ENCODE results near the gene SMLR1. TPM values are rescaled to one million over a fixed set of nuclear protein-coding genes. Genes with fewer than 3 reads are reported as not detected.

SMLR1 gene
- total RNA-seq, 1 experiment from 2014 or later = not detected

DNA sequence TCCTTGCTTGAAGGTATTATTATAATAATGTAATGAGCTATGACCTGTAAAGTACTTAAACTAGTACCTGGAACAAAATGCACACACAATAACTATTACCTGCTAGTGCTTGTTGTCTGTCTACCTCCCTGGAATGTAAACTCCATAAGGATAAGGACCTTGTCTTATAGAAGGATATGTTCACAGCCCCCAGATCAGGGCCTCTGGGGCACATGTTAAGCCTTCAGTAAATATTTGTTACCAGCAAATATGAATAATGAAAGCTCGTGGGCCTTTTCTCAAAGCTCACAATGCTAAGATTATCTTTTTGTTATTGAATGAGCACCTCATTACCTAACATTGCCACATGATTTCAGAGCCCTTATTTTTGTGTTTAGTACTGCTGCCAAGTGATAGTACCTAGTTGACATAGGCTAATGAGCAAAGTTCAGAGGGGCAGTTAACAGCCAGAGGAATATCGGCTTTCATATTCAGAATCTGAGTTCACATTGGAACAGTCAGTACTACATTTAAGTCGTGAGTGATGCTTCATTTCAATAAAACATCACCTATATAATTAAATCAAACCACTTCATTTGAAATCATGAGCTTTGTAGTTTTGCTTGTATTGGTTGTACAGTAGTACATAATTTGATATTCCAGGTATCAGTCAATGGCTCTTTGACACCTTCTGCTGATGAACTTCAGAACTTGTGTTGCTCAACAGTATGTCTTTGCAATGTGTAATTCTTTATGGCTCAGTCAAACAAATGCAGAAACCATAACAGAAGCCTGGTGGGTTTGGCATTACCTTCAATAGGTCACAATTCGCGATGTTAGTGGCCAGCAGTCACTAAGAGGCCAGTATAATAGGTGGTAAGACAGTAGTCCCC is 11.8 kb upstream of the SMLR1 start:
- no peak for DNase-seq (ENCODE audit: low read depth)
- in situ Hi-C loops (cut with HindIII; ENCODE audit: low pct_unique_long_range_greater_than_20kb, low sequenced_read_pairs) = no loop called here

DNA sequence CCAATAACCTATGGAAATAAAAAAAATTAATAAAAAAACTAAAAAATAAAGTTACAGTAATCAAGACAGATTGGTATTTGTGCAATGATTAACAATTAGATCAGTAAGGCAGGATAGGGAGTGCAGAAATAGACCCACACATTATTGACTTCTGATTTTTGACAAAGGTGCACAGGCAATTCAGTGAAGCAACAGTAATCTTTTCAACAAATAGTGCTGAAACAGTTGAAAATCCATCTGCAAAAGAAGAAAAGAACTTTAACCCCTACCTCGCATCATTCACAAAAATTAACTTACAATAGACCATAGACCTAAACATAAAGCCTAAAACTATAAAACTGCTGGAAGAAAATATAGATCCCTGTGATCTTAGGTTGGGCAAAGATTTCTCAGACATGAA is 4.5 kb upstream of the SMLR1 start:
- no peak for DNase-seq (ENCODE audit: low read depth)
- in situ Hi-C loops (cut with HindIII; ENCODE audit: low pct_unique_long_range_greater_than_20kb, low sequenced_read_pairs) = no loop called here

DNA sequence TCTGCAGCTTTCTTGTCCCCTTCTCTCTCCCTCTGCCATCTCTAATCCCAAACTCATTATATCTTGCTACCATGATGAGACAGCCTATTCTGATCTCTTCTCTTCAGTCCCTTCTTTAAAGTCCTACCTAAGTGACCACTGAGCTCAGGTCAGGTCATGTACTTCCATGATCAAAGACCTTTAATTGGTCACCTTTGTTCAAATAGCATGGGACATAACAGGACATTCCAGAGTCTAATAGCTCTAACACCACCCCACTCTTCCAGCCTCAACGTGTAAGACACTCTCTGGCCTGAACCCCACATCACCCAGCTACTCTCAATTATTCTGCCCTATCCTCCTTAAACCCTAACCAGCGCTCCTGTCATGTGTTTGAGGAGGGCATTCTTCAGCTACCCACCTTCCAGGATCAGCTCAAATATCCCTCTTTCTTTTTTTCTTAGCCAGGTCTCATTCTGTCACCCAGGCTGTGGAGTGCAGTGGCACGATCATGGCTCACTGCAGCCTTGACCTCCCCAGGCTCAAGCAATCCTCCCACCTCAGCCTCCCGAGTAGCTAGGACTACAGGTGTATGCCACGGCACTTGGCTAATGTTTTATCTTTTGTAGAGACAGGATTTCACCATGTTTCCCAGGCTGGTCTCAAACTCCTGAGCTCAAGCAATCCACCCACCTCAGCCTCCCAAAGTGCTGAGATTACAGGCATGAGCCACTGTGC is 2.1 kb upstream of the SMLR1 start:
- no peak for DNase-seq (ENCODE audit: low read depth)
- in situ Hi-C loops (cut with HindIII; ENCODE audit: low pct_unique_long_range_greater_than_20kb, low sequenced_read_pairs) = no loop called here

DNA sequence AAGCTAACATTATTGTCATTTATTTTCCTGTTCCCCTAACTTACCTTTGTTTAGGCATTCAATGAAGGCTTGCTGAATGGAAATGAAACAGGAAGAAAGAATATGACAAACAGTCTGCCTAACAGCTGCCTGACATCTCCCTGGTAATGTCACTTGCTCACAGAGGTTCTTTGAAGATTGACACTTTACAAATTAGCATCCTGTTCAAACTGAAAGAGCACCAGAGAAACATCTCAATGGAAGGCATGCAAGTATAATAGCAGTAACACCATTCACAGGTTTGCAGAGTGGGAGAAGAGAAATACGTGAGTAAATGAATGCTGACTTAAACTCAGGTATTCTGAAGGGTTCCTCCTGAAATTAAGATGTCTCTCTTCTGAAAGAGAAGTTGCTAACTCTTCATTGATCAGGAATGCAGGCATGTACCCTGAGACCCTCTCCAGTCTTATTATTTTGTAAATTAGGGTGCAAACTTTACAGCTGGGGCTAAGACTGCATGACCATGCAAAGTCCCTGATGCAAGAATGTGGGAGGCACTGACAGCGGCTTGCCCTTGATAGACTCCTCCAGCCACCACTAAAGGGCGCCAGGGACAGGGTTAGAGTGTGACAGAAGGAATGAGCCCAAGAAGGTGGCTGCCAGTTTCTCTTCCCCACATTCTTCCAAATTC is 1.3 kb upstream of the SMLR1 start:
- in situ Hi-C loops (cut with HindIII; ENCODE audit: low pct_unique_long_range_greater_than_20kb, low sequenced_read_pairs) = no loop called here
- DNase-seq (ENCODE audit: low read depth) = no peak

DNA sequence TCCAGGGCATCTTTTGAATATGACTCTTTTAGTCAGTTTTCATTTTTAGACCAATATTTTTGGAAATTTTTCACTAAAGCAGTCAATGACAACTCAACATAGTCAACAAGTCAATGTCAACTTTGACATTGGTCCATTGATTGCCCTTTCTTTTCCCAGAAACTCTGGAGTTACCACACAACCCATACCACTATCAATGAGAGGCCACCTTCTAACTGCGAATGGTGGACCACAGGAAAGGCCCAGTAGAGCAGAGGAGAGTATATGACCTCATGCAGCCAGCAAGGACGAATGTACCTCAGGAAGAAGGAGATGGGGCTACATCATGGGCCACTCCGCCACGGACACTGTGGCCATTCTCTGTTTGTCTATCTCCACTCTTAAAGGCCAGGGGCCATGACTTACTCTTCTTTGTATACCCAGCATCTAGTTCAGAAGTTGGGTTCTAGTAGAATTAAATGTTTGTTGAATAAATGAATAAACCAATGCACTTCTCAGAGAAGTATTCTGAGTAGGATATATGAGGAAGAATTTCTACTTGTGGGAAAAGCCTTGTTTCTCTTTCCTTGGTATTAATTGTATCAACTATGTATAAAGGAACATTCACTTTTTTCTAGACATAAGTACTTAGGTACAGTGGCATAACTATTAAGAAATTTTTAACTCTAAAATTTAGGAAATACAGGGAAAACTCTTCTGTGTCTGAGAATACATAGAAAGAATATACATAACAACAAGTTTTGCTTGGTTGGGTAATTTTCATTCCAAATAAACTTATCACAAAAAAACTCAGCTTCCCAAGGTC is 562 bp upstream of the SMLR1 start:
- in situ Hi-C loops (cut with HindIII; ENCODE audit: low pct_unique_long_range_greater_than_20kb, low sequenced_read_pairs) = no loop called here
- DNase-seq (ENCODE audit: low read depth) = no peak

DNA sequence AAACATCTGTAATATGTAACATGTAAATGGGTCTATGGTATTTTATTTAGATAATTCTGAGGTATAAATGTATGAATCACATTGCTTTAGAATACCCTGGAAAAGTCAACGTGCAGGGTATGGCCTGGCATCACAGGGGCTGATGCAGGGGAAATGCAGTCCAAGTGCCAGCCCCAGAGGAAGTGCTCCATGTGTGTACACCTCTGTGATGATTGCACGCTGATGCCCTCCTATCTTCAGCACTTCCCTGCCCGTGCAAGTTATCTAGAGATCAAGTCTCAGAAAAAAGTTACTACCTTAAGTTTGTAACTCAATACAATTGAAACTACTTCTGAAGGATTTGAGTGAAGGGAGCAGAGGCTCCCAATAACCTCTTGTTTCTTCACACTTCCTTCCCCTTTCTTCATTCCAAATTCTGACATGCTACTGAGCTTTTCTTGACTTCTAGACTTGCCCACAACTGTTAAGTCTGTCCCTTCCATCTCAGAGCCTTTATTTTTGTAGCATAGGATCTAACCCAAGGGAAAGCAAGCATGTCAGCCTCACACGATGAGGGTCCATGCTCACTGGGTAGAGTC is 2.2 kb downstream of the SMLR1 start:
- in situ Hi-C loops (cut with HindIII; ENCODE audit: low pct_unique_long_range_greater_than_20kb, low sequenced_read_pairs) = no loop called here
- DNase-seq (ENCODE audit: low read depth) = no peak

DNA sequence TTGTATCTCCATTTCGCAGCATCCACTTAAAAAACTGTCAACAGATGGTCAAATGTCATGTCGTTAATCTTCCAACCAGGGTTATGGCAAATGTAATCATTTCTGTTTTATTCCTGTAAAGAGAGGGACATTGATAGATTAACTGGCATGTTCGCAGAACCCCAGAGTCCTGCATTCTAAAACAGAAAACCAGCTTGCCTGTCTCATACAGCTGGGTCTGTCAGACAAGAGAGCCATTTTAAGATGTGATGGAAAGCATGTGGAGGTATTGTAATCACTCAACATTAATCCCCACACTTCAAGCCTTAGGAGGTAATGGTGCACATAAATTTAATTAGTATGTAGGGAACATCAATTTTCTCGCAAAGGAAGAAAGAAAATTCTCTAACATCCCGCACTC is 4.4 kb downstream of the SMLR1 start:
- no peak for DNase-seq (ENCODE audit: low read depth)
- in situ Hi-C loops (cut with HindIII; ENCODE audit: low pct_unique_long_range_greater_than_20kb, low sequenced_read_pairs) = no loop called here

DNA sequence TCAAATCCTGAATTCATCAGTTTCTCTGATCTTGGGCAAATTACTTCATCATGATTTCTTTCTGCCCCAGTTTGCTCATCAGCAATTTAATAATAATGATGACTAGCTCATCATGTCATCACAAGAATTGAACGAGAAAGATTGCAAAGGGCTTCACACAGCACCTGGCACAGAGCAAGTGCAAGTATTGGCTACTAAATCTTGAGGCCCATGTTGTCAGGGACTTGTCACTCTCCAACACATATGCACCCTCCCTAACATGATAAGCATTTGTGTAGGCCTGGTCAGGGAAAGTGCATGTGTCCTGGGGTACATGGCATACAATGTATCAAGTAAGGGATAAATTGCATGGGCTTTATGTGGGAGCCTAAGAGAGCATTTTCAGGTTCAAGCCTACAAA is 6.4 kb downstream of the SMLR1 start:
- no peak for DNase-seq (ENCODE audit: low read depth)
- in situ Hi-C loops (cut with HindIII; ENCODE audit: low pct_unique_long_range_greater_than_20kb, low sequenced_read_pairs) = no loop called here

DNA sequence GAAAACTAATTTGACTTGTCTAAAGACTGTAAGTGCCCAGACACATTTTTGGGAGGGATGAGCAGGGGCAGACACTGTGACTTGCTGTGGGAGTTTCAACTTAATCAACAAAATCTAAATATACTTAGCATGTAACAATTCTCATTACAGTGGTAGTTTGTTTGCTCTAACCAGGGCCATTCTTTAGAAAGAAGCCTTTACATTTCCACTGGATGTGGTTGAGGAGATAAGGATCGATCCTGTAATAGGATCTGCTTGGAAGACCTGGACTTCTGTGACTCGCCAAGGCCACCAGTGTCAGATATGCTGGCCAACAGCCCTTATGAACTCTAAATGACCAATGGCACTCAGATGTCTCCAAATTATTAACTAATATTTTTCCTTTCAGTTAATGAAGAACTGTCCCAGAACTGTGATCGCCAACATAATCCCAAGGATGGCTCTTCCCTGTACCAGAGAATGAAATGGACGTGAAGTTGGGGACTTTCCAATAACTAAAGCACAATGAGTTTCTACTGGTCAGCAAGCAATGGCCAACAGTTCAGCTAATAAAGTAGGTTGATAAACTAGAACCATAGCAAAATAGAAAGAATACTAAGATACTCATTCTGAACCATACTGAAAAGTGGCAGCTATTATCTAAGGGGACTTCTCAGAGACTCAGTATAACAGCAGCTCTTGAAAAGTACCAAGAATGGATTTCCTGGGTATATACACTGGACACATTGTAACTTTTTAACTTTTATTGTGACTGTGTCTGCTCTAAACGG is 7.5 kb downstream of the SMLR1 start:
- in situ Hi-C loops (cut with HindIII; ENCODE audit: low pct_unique_long_range_greater_than_20kb, low sequenced_read_pairs) = no loop called here
- DNase-seq (ENCODE audit: low read depth) = peak; percentile 16

DNA sequence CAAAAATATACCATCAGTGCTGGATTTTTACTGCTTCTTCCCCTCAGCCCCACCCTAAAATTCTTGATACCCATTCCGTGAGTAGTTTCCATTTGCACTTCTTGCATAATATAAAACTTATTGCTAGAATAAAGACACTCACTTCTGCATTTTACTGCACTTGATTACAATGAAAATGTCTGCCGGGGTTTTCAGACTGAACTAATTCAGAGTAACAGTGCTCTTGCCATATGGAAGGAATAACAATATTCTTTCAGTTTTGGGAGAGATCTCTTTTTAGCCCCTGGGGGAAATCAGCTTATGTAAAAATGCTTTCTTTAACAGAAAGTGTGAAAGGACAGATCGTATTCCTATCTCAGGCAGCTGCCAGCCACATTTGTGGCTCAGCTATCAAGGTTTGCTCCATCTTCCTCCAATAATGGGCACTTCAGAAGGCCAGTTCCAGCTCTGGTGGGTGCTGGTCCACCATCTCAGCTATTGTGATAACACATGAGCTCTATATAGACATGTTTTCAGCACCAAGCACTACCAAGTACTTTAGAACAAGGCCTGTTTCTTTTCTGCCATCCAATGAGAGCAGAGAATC is 8.9 kb downstream of the SMLR1 start:
- in situ Hi-C loops (cut with HindIII; ENCODE audit: low pct_unique_long_range_greater_than_20kb, low sequenced_read_pairs) = no loop called here
- DNase-seq (ENCODE audit: low read depth) = no peak

DNA sequence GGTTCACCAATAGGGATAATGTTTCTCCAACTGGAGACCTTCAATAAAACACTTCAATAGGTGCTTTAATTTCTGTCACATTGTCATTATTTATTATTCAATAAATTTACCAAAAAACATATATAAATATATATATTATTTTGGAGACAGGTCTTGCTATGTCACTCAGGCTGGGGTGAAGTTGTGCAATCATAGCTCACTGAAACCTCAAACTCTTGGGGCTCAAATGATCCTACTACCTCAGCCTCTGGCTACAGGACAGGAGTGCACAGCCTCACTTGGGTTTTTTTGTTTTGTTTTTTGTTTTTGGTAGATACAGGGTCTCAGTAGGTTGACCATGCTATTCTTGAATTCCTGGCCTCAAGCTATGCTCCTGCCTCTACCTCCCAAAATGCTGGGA is 9.9 kb downstream of the SMLR1 start:
- no peak for DNase-seq (ENCODE audit: low read depth)
- in situ Hi-C loops (cut with HindIII; ENCODE audit: low pct_unique_long_range_greater_than_20kb, low sequenced_read_pairs) = no loop called here

DNA sequence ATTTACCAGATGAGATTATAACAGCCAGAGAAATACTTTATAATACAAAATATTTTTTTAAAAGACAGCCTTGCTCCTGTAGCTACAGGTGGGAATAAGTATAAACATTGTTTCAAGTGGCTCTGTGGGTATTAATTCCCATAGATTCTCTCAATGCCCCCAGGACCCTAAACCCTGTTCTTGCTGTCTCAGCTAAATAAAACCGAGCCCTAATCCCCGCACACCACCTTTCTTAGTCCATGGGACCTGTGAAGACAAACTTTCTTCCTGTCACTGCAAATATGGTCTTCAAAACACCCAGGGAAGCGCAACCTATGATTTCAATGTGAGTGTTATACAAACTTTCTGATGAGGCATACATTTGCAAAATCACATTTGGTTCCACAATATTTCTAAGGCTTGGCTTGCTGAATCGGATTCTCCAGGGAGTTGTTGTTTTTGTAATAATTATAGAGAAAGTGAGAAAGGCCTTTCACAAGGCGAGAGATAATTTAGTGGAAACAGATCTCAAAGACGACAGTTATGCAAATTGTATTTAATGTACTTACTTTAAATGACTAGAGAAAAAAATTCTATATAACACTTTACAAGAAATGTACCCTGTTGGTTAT is 11.1 kb downstream of the SMLR1 start:
- no peak for DNase-seq (ENCODE audit: low read depth)
- in situ Hi-C loops (cut with HindIII; ENCODE audit: low pct_unique_long_range_greater_than_20kb, low sequenced_read_pairs) = no loop called here

DNA sequence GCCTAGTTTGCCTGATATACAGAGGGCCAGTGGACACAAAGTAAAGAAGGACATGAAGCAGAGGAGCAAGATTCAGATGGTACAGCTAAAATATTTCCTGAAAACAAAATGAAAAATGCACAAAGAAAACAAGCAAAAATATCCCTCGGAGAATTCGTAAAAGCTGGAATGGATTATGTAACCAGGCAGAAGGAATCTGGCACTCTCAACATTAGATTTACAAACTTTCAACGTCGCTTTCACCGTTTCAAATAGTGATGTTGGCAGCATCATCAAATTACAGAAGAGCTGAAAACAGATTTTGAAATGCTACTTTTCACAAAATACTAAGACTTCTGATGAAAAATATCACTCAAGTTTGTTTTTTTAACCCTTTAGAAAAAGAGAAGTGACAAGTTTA is 11.7 kb downstream of the SMLR1 start:
- no peak for DNase-seq (ENCODE audit: low read depth)
- in situ Hi-C loops (cut with HindIII; ENCODE audit: low pct_unique_long_range_greater_than_20kb, low sequenced_read_pairs) = no loop called here

DNA sequence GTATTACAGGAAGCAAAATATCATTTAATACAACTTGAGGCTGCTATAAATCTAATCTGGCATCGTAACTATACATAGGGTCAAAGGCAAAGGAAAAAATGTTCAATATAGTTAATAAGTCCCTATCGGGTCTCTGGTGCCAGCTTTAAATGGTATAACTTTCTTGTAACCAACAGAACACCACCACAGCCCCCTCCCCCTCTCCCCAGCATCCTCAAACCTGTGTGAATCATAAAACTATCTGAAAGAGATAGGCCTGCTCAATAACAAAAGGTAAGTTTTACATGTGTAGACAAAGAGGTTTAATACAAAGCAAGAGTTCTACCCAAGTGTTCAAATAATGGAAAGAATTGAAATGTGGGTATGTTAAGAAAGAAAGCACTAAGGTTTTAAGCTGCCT is 12.2 kb downstream of the SMLR1 start:
- in situ Hi-C loops (cut with HindIII; ENCODE audit: low pct_unique_long_range_greater_than_20kb, low sequenced_read_pairs) = no loop called here
- DNase-seq (ENCODE audit: low read depth) = no peak

DNA sequence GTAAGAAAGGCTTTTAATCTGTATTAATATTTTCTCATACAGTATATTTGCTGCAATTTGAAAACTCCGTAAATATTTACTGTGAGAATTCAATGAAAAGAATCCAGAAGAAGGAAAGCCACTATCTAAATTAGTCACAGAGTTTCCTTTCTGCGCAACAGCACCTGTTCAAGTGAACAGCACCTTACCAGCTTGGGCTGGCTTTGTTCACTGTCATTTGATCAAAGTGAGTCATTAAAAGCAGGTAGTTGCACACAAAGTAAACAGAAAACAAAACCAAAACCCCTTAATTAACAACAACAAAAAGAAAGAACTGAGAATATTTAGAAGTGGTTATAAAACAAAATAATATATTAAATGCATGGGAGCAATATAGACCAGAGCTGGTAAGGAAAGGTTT is 12.8 kb downstream of the SMLR1 start:
- in situ Hi-C loops (cut with HindIII; ENCODE audit: low pct_unique_long_range_greater_than_20kb, low sequenced_read_pairs) = no loop called here
- DNase-seq (ENCODE audit: low read depth) = no peak

DNA sequence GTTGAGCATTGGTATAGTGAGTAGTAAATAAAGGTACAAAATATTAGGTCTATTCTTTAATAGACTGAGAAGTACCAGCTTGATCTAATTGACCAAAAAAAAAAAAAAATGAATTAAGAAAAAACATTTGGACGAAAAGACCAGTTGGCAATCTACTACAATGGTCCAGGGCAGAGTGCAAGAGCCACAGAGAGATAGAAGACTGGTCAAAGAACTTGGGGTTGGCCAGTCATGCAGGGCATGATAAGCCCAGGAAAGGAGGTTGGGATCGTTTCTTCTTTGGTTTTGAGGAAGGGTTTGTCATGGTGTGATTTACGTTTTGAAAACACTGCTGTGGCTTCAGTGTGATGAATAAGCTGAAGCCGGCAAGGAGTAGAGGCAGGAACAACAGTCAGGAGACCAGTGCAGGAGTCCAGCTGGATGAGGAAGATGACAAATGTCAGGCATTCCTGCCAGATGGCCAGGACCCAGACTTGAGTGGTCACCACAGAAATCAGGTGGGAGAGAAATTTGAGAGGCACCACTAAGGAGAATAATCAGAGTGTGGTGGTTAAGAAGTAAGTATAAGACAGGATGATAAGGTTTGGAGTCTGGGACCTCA is 14.0 kb downstream of the SMLR1 start:
- in situ Hi-C loops (cut with HindIII; ENCODE audit: low pct_unique_long_range_greater_than_20kb, low sequenced_read_pairs) = no loop called here
- no peak for DNase-seq (ENCODE audit: low read depth)
